SK-N-SH treated with all-trans-retinoic acid at 6 μM for 48 hours (cell line): ENCODE measurements around the gene SLC6A5.

ENCODE experiments used
- ATAC-seq: fragments of 200-7000 bp; cut with Tn5 transposase; 3 replicates; pipeline ENCODE4 v1.9.1; 2020; ENCODE audit warnings: mild to moderate bottlenecking, moderate library complexity
- ARNTL ChIP-seq: fragments of 450-650 bp; formaldehyde crosslinking; IDR thresholded peaks from 2 replicates; pipeline ENCODE4 v1.5.0; 2020; ENCODE audit warnings: low read depth, mild to moderate bottlenecking, moderate library complexity, borderline replicate concordance
- BACH2 ChIP-seq: fragments of 250-450 bp; sonication (Bioruptor Pico); IDR thresholded peaks from 2 replicates; pipeline ENCODE4 v1.9.0; 2021; ENCODE audit warnings: mild to moderate bottlenecking, borderline replicate concordance
- ESRRG ChIP-seq: fragments of 250-450 bp; sonication (Bioruptor Pico); IDR thresholded peaks from 2 replicates; pipeline ENCODE4 v1.6.1; 2021; ENCODE audit warnings: mild to moderate bottlenecking
- GLIS3 ChIP-seq: fragments of 250-450 bp; sonication (Bioruptor Pico); IDR thresholded peaks from 2 replicates; pipeline ENCODE4 v1.5.0; 2020; ENCODE audit warnings: mild to moderate bottlenecking, moderate library complexity
- ISL1 ChIP-seq: fragments of 250-450 bp; sonication (Bioruptor Pico); IDR thresholded peaks from 2 replicates; pipeline ENCODE4 v2.1.2; 2022; ENCODE audit warnings: mild to moderate bottlenecking, moderate library complexity
- OSR1 ChIP-seq: fragments of 250-450 bp; sonication (Bioruptor Pico); IDR thresholded peaks from 2 replicates; pipeline ENCODE4 v1.8.0; 2022; ENCODE audit warnings: moderate library complexity, mild to moderate bottlenecking, inconsistent platforms
- PATZ1 ChIP-seq: fragments of 250-450 bp; sonication (Bioruptor Pico); IDR thresholded peaks from 2 replicates; pipeline ENCODE4 v1.8.0; 2020; ENCODE audit warnings: mild to moderate bottlenecking, moderate library complexity, borderline replicate concordance
- PPARA ChIP-seq: fragments of 250-450 bp; sonication (Bioruptor Pico); IDR thresholded peaks from 2 replicates; pipeline ENCODE4 v1.5.0; 2020; ENCODE audit warnings: mild to moderate bottlenecking, borderline replicate concordance
- RARB ChIP-seq: fragments of 250-450 bp; sonication (Bioruptor Pico); IDR thresholded peaks from 2 replicates; pipeline ENCODE4 v1.8.0; 2021; ENCODE audit warnings: mild to moderate bottlenecking, moderate library complexity
- SNAI2 ChIP-seq: fragments of 250-450 bp; sonication (Bioruptor Pico); IDR thresholded peaks from 2 replicates; pipeline ENCODE4 v1.5.0; 2020; ENCODE audit warnings: mild to moderate bottlenecking, moderate library complexity
- TOX ChIP-seq: fragments of 250-450 bp; sonication (Bioruptor Pico); IDR thresholded peaks from 2 replicates; pipeline ENCODE4 v1.8.0; 2021; ENCODE audit warnings: mild to moderate bottlenecking, moderate library complexity, borderline replicate concordance
- TSHZ2 ChIP-seq: fragments of 250-450 bp; sonication (Bioruptor Pico); IDR thresholded peaks from 2 replicates; pipeline ENCODE4 v1.5.0; 2020; ENCODE audit warnings: mild to moderate bottlenecking, moderate library complexity
- ZC3H10 ChIP-seq: fragments of 250-450 bp; sonication (Bioruptor Pico); IDR thresholded peaks from 2 replicates; pipeline ENCODE4 v1.5.1; 2021; ENCODE audit warnings: mild to moderate bottlenecking, moderate library complexity
- ZFP3 ChIP-seq: fragments of 250-450 bp; sonication (Bioruptor Pico); IDR thresholded peaks from 2 replicates; pipeline ENCODE4 v1.5.0; 2020; ENCODE audit warnings: mild to moderate bottlenecking, moderate library complexity
- ZFP30 ChIP-seq: fragments of 450-650 bp; formaldehyde crosslinking; IDR thresholded peaks from 2 replicates; pipeline ENCODE4 v1.5.0; 2022; ENCODE audit warnings: mild to moderate bottlenecking, moderate library complexity
- ZNF565 ChIP-seq: fragments of 450-650 bp; formaldehyde crosslinking; conservative IDR thresholded peaks from 2 replicates; pipeline ENCODE4 v1.5.0; 2020; ENCODE audit warnings: low read depth, mild to moderate bottlenecking, moderate library complexity
- ZNF70 ChIP-seq: fragments of 450-650 bp; formaldehyde crosslinking; IDR thresholded peaks from 2 replicates; pipeline ENCODE4 v1.5.0; 2020; ENCODE audit warnings: mild to moderate bottlenecking, moderate library complexity
- ZNF8 ChIP-seq: fragments of 450-650 bp; formaldehyde crosslinking; IDR thresholded peaks from 2 replicates; pipeline ENCODE4 v1.5.0; 2020; ENCODE audit warnings: mild to moderate bottlenecking, moderate library complexity
- TF ChIP-seq, protein P1 (sequence below): fragments of 250-450 bp; sonication (Bioruptor Pico); IDR thresholded peaks from 2 replicates; pipeline ENCODE4 v1.5.1; 2021; ENCODE audit warnings: mild to moderate bottlenecking, moderate library complexity

SLC6A5 gene

GRCh38 chr11:20599221-20600019, at the start of gene SLC6A5:
Gene SLC6A5 (plus strand): TSS chr11:20599608. CDS start chr11:20599673, 65 bp downstream.
- no peak for ATAC-seq

DNA sequence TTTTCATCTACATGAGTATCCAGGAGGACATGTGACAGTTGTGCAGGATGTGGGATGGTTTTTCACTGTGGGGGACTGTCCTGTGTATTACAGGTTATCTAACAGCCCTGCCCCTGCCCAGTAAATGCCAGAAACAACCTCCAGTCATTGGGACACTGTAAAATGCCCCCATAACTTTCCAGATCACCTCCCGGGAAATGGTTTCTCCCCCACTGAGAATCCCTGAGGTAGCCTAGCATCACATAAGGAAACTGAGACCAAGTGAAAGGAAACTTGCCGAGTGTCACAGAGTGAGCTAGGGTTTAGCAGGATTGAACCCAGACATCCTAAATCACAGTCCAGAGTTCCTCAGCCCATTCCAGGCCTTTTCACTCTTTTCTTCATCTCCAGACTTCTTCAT, 48.3 kb upstream of the SLC6A5 start:
- no peak for ATAC-seq
- no peak for TF ChIP-seq ESRRG (CRISPR knock-in tag)
- TF ChIP-seq, protein P1, sequence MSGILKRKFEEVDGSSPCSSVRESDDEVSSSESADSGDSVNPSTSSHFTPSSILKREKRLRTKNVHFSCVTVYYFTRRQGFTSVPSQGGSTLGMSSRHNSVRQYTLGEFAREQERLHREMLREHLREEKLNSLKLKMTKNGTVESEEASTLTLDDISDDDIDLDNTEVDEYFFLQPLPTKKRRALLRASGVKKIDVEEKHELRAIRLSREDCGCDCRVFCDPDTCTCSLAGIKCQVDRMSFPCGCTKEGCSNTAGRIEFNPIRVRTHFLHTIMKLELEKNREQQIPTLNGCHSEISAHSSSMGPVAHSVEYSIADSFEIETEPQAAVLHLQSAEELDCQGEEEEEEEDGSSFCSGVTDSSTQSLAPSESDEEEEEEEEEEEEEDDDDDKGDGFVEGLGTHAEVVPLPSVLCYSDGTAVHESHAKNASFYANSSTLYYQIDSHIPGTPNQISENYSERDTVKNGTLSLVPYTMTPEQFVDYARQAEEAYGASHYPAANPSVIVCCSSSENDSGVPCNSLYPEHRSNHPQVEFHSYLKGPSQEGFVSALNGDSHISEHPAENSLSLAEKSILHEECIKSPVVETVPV (CRISPR knock-in tag), result no peak
- TF ChIP-seq ISL1 (CRISPR knock-in tag), result no peak
- no peak for TF ChIP-seq ZNF70 (CRISPR knock-in tag)
- TF ChIP-seq ZFP30 (CRISPR knock-in tag), result no peak
- TF ChIP-seq BACH2 (CRISPR knock-in tag), result no peak
- TF ChIP-seq RARB (CRISPR knock-in tag), result no peak
- TF ChIP-seq TOX (CRISPR knock-in tag), result no peak
- TF ChIP-seq TSHZ2, result no peak
- TF ChIP-seq OSR1 (CRISPR knock-in tag), result no peak
- TF ChIP-seq PATZ1, result no peak
- TF ChIP-seq ZNF565, result no peak
- TF ChIP-seq PPARA (CRISPR knock-in tag), result no peak
- no peak for TF ChIP-seq ZC3H10 (CRISPR knock-in tag)
- no peak for TF ChIP-seq ZNF8

More at GRCh38 chr11:20599221-20600019, at the start of gene SLC6A5:
- TF ChIP-seq TSHZ2 (no peak), ZNF565 (no peak), ARNTL (CRISPR knock-in tag) (no peak), PPARA (CRISPR knock-in tag) (no peak), GLIS3 (CRISPR knock-in tag) (no peak), SNAI2 (CRISPR knock-in tag) (0 out of 2 replicates have a peak, but pooled peaks have one; percentile 32), ZFP3 (no peak), TOX (CRISPR knock-in tag) (no peak), OSR1 (CRISPR knock-in tag) (no peak)

DNA sequence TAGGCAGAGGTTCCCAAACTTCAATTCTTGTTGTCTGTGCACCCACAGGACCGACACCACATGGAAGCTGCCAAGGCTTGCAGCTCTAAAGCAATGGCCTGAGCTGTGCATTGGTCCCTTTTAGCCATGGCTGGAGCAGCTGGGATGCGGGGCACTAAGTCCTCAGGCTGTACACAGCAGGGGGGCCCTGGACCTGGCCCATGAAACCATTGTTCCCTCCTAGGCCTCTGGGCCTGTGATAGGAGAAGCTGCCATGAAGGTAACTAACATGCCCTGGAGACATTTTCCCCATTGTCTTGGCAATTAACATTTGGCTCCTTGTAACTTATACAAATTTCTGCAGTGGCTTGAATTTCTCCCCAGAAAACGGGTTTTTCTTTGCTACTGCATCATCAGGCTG, 43.6 kb upstream of the SLC6A5 start:
- no peak for ATAC-seq
- TF ChIP-seq ZNF565 (no peak), ZFP30 (CRISPR knock-in tag) (no peak), PPARA (CRISPR knock-in tag) (no peak), ISL1 (CRISPR knock-in tag) (no peak), OSR1 (CRISPR knock-in tag) (no peak), TSHZ2 (no peak), ARNTL (CRISPR knock-in tag) (no peak), PATZ1 (no peak), ESRRG (CRISPR knock-in tag) (no peak), BACH2 (CRISPR knock-in tag) (no peak), GLIS3 (CRISPR knock-in tag) (no peak)
- TF ChIP-seq, protein P1 (CRISPR knock-in tag), result no peak
